ENCODE data around the gene SLA2. TPM values are rescaled to one million over a fixed set of nuclear protein-coding genes. Genes with fewer than 3 reads are reported as not detected.

Gene SLA2
- total and polyA plus RNA-seq, 2 donors (not counting 1 experiment from before 2014, with no cell fraction given) = not detected

- Histone ChIP-seq H3K27ac (ENCODE audit: insufficient read depth, low read length) (no peak overlapping the region), H2AFZ (ENCODE audit: low read length) (no peak overlapping the region), H3K4me3 (replicated peaks in 1 of 4; ENCODE audit: control extremely low read depth in 1 of 4, insufficient read depth in 1 of 4, low read depth in 3 of 4, low read length in 4 of 4) (no peak overlapping the region), H3K4me2 (ENCODE audit: extremely low read depth, insufficient read depth, low read length) (no peak overlapping the region), H3K36me3 (ENCODE audit: control insufficient read depth, insufficient read depth, low read length) (no peaks in the 10 kb centered on the region), H3K79me2 (ENCODE audit: control insufficient read depth, insufficient read depth, low read length) (no peaks in the 10 kb centered on the region), H3K4me1 (ENCODE audit: control insufficient read depth, extremely low read depth, insufficient read depth, low read length) (no peaks in the 10 kb centered on the region), H4K20me1 (ENCODE audit: control insufficient read depth, extremely low read depth, insufficient read depth, low read length) (no peaks in the 10 kb centered on the region), H3K9ac (ENCODE audit: insufficient read depth, low read length) (no peak overlapping the region), H3K9me3 (ENCODE audit: control insufficient read depth, insufficient read depth, low read depth, low read length) (no peaks in the 10 kb centered on the region), H3K27me3 (ENCODE audit: control insufficient read depth, insufficient read depth, low read length) (peaks cover 4% of the 10 kb centered on the region)
- DNase-seq (ENCODE audit: low read depth in 2 of 2) = no peak
- no peak for TF ChIP-seq EZH2 (IDR thresholded peaks at IDR 0.05; ENCODE audit: low read length, missing control alignments)
- TF ChIP-seq, protein P1, sequence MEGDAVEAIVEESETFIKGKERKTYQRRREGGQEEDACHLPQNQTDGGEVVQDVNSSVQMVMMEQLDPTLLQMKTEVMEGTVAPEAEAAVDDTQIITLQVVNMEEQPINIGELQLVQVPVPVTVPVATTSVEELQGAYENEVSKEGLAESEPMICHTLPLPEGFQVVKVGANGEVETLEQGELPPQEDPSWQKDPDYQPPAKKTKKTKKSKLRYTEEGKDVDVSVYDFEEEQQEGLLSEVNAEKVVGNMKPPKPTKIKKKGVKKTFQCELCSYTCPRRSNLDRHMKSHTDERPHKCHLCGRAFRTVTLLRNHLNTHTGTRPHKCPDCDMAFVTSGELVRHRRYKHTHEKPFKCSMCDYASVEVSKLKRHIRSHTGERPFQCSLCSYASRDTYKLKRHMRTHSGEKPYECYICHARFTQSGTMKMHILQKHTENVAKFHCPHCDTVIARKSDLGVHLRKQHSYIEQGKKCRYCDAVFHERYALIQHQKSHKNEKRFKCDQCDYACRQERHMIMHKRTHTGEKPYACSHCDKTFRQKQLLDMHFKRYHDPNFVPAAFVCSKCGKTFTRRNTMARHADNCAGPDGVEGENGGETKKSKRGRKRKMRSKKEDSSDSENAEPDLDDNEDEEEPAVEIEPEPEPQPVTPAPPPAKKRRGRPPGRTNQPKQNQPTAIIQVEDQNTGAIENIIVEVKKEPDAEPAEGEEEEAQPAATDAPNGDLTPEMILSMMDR (conservative IDR thresholded peaks at IDR 0.05 in 1 of 2, IDR thresholded peaks at IDR 0.05 in 1 of 2; ENCODE audit: low read depth in 1 of 2, low read length in 2 of 2) = no peak
These were observed 83.3 kb downstream of the SLA2 start for GRCh38 chr20:36562724-36563123.

Other genes with a start within 250 kb of the SLA2 start
- gene MYL9, start 104.7 kb downstream of the SLA2 start, total RNA-seq = 9.2 and 25.4 TPM in 2 replicates
- gene MYL9, start 104.7 kb downstream of the SLA2 start, polyA plus RNA-seq = 178 and 457 TPM in 2 replicates
- 3.8 and 5.6 TPM in 2 replicates for gene TGIF2, start 72.6 kb downstream of the SLA2 start, total RNA-seq
- gene TGIF2, start 72.6 kb downstream of the SLA2 start, polyA plus RNA-seq = 5.9 and 9.9 TPM in 2 replicates
- gene RAB5IF, start 40.4 kb downstream of the SLA2 start, total RNA-seq = 58.0 and 61.9 TPM in 2 replicates
- gene RAB5IF, start 40.4 kb downstream of the SLA2 start, polyA plus RNA-seq = 104 and 114 TPM in 2 replicates
- 19.3 and 37.8 TPM in 2 replicates for gene NDRG3, start 99.9 kb upstream of the SLA2 start, total RNA-seq
- 37.8 and 40.8 TPM in 2 replicates for gene NDRG3, start 99.9 kb upstream of the SLA2 start, polyA plus RNA-seq
- gene DSN1, start 127.6 kb upstream of the SLA2 start, total RNA-seq = 4.6 and 8.3 TPM in 2 replicates
- gene DSN1, start 127.6 kb upstream of the SLA2 start, polyA plus RNA-seq = 13.4 and 24.0 TPM in 2 replicates
- under 0.01 TPM in 1 of 2 replicates, not detected in the other for gene TLDC2, start 229.9 kb upstream of the SLA2 start, total RNA-seq
- 0.09 TPM in 2 replicates for gene TLDC2, start 229.9 kb upstream of the SLA2 start, polyA plus RNA-seq

Data from fibroblast of lung (primary cell).